ENCODE data around the gene TTLL8. TPM values are rescaled to one million over a fixed set of nuclear protein-coding genes. Genes with fewer than 3 reads are reported as not detected.

The TTLL8 gene
- total RNA-seq, 4 donors from 2014 or later, result not detected

- no peaks in the 10 kb centered on the region for H3K9me3 ChIP-seq
- no peak overlapping the region for H3K4me3 ChIP-seq
- intact Hi-C loops (cut with DNase I), result no loop called here
- WGBS, result 73% methylated on average over 17 of the region's 18 CpGs
- no peak for TF ChIP-seq POLR2A (IDR thresholded peaks at IDR 0.05; ENCODE audit: low read depth)
- TF ChIP-seq EP300 (IDR thresholded peaks at IDR 0.05), result no peak
- TF ChIP-seq, protein P1, sequence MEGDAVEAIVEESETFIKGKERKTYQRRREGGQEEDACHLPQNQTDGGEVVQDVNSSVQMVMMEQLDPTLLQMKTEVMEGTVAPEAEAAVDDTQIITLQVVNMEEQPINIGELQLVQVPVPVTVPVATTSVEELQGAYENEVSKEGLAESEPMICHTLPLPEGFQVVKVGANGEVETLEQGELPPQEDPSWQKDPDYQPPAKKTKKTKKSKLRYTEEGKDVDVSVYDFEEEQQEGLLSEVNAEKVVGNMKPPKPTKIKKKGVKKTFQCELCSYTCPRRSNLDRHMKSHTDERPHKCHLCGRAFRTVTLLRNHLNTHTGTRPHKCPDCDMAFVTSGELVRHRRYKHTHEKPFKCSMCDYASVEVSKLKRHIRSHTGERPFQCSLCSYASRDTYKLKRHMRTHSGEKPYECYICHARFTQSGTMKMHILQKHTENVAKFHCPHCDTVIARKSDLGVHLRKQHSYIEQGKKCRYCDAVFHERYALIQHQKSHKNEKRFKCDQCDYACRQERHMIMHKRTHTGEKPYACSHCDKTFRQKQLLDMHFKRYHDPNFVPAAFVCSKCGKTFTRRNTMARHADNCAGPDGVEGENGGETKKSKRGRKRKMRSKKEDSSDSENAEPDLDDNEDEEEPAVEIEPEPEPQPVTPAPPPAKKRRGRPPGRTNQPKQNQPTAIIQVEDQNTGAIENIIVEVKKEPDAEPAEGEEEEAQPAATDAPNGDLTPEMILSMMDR (IDR thresholded peaks at IDR 0.05), result no peak
- peaks cover 0 to 70% (median 9%) of the 10 kb centered on the region in 4 donors for H3K27me3 ChIP-seq
- no peak for DNase-seq (ENCODE audit: extremely low spot score)
- H3K4me1 ChIP-seq, result peaks cover under 1 to 3% (median 2%) of the 10 kb centered on the region in 4 donors
- H3K27ac ChIP-seq (replicated peaks in 1 of 4), result no peak overlapping the region
- H3K36me3 ChIP-seq, result no peaks in the 10 kb centered on the region
These were observed 6.4 kb upstream of the TTLL8 start for GRCh38 chr22:50064453-50064852.

DNA sequence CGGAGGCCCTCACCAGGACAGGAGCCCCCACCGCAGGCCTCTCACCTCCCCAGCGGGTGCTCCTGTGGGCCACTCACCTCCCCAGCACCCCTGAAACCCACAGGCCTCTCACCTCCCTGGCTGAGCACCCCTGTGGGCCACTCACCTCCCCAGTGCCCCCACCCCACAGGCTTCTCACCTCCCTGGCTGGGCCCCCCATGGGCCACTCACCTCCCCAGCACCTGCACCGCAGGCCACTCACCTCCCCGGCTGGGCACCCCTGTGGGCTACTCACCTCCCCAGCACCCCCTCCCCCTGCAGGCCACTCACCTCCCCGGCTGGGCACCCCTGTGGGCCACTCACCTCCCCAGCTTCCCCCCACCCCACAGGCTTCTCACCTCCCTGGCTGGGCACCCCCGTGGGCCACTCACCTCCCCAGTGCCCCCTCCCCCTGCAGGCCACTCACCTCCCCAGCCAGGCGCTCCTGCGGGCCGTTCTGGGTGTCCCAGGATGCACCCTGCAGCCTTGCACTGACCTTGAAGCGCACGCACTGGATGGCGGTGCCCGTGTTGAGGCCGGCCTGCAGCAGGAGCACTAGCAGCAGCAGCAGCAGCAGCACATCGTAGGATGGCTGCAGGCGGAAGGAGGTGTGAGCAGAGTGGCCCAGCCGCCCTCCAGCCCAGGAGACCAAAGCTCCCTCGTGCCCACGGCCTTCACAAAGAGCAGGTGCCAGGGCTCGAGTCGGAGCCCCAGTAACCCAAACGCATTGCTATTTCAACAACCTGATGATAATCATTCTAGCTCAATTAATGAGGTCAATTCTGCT, 5.7 kb upstream of the TTLL8 start:
- Histone ChIP-seq H3K27me3 (peaks cover 0 to 77% (median 14%) of the 10 kb centered on the region in 4 donors), H3K4me3 (no peak overlapping the region), H3K4me1 (peaks cover 7 to 9% (median 8%) of the 10 kb centered on the region in 4 donors), H3K27ac (replicated peaks in 1 of 4) (no peak overlapping the region), H3K36me3 (no peaks in the 10 kb centered on the region), H3K9me3 (no peaks in the 10 kb centered on the region)
- no peak for DNase-seq (ENCODE audit: extremely low spot score)
- intact Hi-C loops (cut with DNase I), result no loop called here
- TF ChIP-seq, protein P1 (IDR thresholded peaks at IDR 0.05), result no peak
- TF ChIP-seq POLR2A (IDR thresholded peaks at IDR 0.05; ENCODE audit: low read depth) (no peak), EP300 (IDR thresholded peaks at IDR 0.05) (no peak), POLR2AphosphoS5 (IDR thresholded peaks at IDR 0.05) (no peak)
- 79% methylated on average over 16 of the region's 23 CpGs for WGBS

- H3K4me3 ChIP-seq, result no peak overlapping the region
- DNase-seq (ENCODE audit: extremely low spot score), result no peak
- TF ChIP-seq POLR2AphosphoS5 (IDR thresholded peaks at IDR 0.05) (no peak), EP300 (IDR thresholded peaks at IDR 0.05) (no peak), POLR2A (IDR thresholded peaks at IDR 0.05; ENCODE audit: low read depth) (no peak)
- TF ChIP-seq, protein P1 (IDR thresholded peaks at IDR 0.05), result no peak
- peaks cover 13 to 20% (median 14%) of the 10 kb centered on the region in 4 donors for H3K4me1 ChIP-seq
- peaks cover 0 to 80% (median 19%) of the 10 kb centered on the region in 4 donors for H3K27me3 ChIP-seq
- H3K27ac ChIP-seq (replicated peaks in 1 of 4), result no peak overlapping the region
- H3K9me3 ChIP-seq, result no peaks in the 10 kb centered on the region
- 90% methylated on average over 14 of the region's 19 CpGs for WGBS
- intact Hi-C loops (cut with DNase I), result no loop called here
- H3K36me3 ChIP-seq, result no peaks in the 10 kb centered on the region
These were observed 4.5 kb upstream of the TTLL8 start for GRCh38 chr22:50062509-50063135.

- Histone ChIP-seq H3K9me3 (no peaks in the 10 kb centered on the region), H3K36me3 (no peaks in the 10 kb centered on the region)
These were observed 3.8 kb upstream of the TTLL8 start for GRCh38 chr22:50061824-50062355.

More at GRCh38 chr22:50061824-50062355, 3.8 kb upstream of the TTLL8 start:
- DNase-seq (ENCODE audit: extremely low spot score), result no peak
- TF ChIP-seq EP300 (IDR thresholded peaks at IDR 0.05), result no peak
- 63% methylated on average over 10 of the region's 17 CpGs for WGBS
- no peak overlapping the region for H3K27ac ChIP-seq (replicated peaks in 1 of 4)
- peaks cover 0 to 85% (median 19%) of the 10 kb centered on the region in 4 donors for H3K27me3 ChIP-seq
- intact Hi-C loops (cut with DNase I), result no loop called here
- H3K4me1 ChIP-seq, result peaks cover 13 to 20% (median 14%) of the 10 kb centered on the region in 4 donors
- H3K4me3 ChIP-seq, result no peak overlapping the region

Data from esophagus muscularis mucosa (tissue), 4 donors.